NOMO-1 treated with DMSO at 0.1 percent for 48 hours (cell line): ENCODE data around the gene OPCML.

Experiments used
- DNase-seq: peaks from one replicate; lab custom pipeline; 2025; ENCODE audit not compliant: unreplicated experiment; lab: John Stamatoyannopoulos, UW

The OPCML gene

GRCh38 chr11:132960273-132961078, 571.8 kb downstream of the OPCML start:
- no peak for DNase-seq

GRCh38 chr11:132959693-132960092, 572.6 kb downstream of the OPCML start:
- no peak for DNase-seq

GRCh38 chr11:132957881-132958280, 574.4 kb downstream of the OPCML start:
- DNase-seq, result no peak

- no peak for DNase-seq
Observed at GRCh38 chr11:132948252-132948651, 584.0 kb downstream of the OPCML start.

- no peak for DNase-seq
Observed at GRCh38 chr11:132944569-132944944, 587.7 kb downstream of the OPCML start.

GRCh38 chr11:132943706-132944568, 588.4 kb downstream of the OPCML start:
- DNase-seq, result no peak

- DNase-seq, result no peak
Observed at GRCh38 chr11:132943357-132943705, 589.0 kb downstream of the OPCML start.

- DNase-seq, result no peak
Observed at GRCh38 chr11:132942611-132943356, 589.5 kb downstream of the OPCML start.

- DNase-seq, result no peak
Observed at GRCh38 chr11:132941761-132942160, 590.5 kb downstream of the OPCML start.

- DNase-seq, result no peak
Observed at GRCh38 chr11:132941024-132941646, 591.2 kb downstream of the OPCML start.

- no peak for DNase-seq
Observed at GRCh38 chr11:132937016-132937415, 595.3 kb downstream of the OPCML start.

- DNase-seq, result no peak
Observed at GRCh38 chr11:132935383-132935782, 596.9 kb downstream of the OPCML start.

GRCh38 chr11:132933703-132934102, 598.6 kb downstream of the OPCML start:
- no peak for DNase-seq

- no peak for DNase-seq
Observed at GRCh38 chr11:132925825-132926469, 606.4 kb downstream of the OPCML start.

GRCh38 chr11:132921597-132921996, 610.7 kb downstream of the OPCML start:
- DNase-seq, result no peak

GRCh38 chr11:132920451-132921096, 611.7 kb downstream of the OPCML start:
- DNase-seq, result no peak

- no peak for DNase-seq
Observed at GRCh38 chr11:132914600-132914999, 617.7 kb downstream of the OPCML start.

- DNase-seq, result no peak
Observed at GRCh38 chr11:132913886-132914285, 618.4 kb downstream of the OPCML start.

- no peak for DNase-seq
Observed at GRCh38 chr11:132913295-132913694, 619.0 kb downstream of the OPCML start.

GRCh38 chr11:132911186-132911585, 621.1 kb downstream of the OPCML start:
- DNase-seq, result no peak
